Transverse colon (tissue), 4 donors: ENCODE data around the gene DOCK1.

Experiments
- CTCF ChIP-seq, 5 experiments: fragments of 200-600 bp in 3 of 5; fragments of 450-650 bp in 2 of 5; sonication (generic) in 3 of 5; IDR thresholded peaks; 1 replicate in 2 of 5; 2 replicates in 3 of 5; pipeline ENCODE4 v1.5.1; 2016 to 2017; ENCODE audit warnings: antibody characterized with exemption in 5 of 5, inconsistent platforms in 3 of 5, mild to moderate bottlenecking in 2 of 5, moderate library complexity in 1 of 5
- EP300 ChIP-seq: sonication (generic); formaldehyde crosslinking; IDR thresholded peaks from one replicate; pipeline ENCODE4 v1.6.1; 2017; ENCODE audit warnings: antibody characterized with exemption, low read depth
- POLR2A ChIP-seq: fragments of 450-650 bp; IDR thresholded peaks from one replicate; pipeline ENCODE4 v1.6.1; 2016; ENCODE audit warnings: antibody characterized with exemption, mild to moderate bottlenecking, moderate library complexity
- POLR2AphosphoS5 ChIP-seq, 3 donors: sonication (generic); formaldehyde crosslinking; IDR thresholded peaks; one replicate each; pipeline ENCODE4 v1.6.1; 2016; ENCODE audit warnings: antibody characterized with exemption in 3 of 3

- TF ChIP-seq CTCF (IDR thresholded peaks at IDR 0.05) (no peak), POLR2A (no peak), EP300 (no peak), POLR2AphosphoS5 (IDR thresholded peaks at IDR 0.05) (no peak)
Measured at GRCh38 chr10:127426746-127427145, 521.5 kb downstream of the DOCK1 start.
